DMS153 (cell line): ENCODE data around the gene MCF2L2.
"Not testable (repeated sequence)": the region's sequence is repeated elsewhere in the genome, so short reads cannot be mapped to it uniquely, and the experiment has no call there.

Experiments
- DNase-seq: peaks from one replicate; lab custom pipeline; 2025; lab: John Stamatoyannopoulos, UW

MCF2L2 gene

GRCh38 chr3:183428447-183429211, at the start of gene MCF2L2:
MCF2L2 (minus strand) TSS chr3:183428619; CDS start chr3:183427977, 642 bp downstream.
- DNase-seq, result peak; percentile 52

GRCh38 chr3:183477801-183478456, 49.5 kb upstream of the MCF2L2 start:
- DNase-seq, result peak; percentile 72

- DNase-seq, result not testable (repeated sequence)
Measured at GRCh38 chr3:183475764-183476162, 47.3 kb upstream of the MCF2L2 start.

GRCh38 chr3:183475016-183475763, 46.8 kb upstream of the MCF2L2 start:
- DNase-seq, result no peak

- no peak for DNase-seq
Measured at GRCh38 chr3:183473969-183474368, 45.5 kb upstream of the MCF2L2 start.

- DNase-seq, result no peak
Measured at GRCh38 chr3:183472155-183472554, 43.7 kb upstream of the MCF2L2 start.

GRCh38 chr3:183468424-183468823, 40.0 kb upstream of the MCF2L2 start:
- no peak for DNase-seq

GRCh38 chr3:183466575-183466974, 38.2 kb upstream of the MCF2L2 start:
- DNase-seq, result no peak

- not testable (repeated sequence) for DNase-seq
Measured at GRCh38 chr3:183465710-183466109, 37.3 kb upstream of the MCF2L2 start.

GRCh38 chr3:183464480-183464879, 36.1 kb upstream of the MCF2L2 start:
- no peak for DNase-seq

- DNase-seq, result no peak
Measured at GRCh38 chr3:183460081-183461055, 31.9 kb upstream of the MCF2L2 start.

GRCh38 chr3:183455089-183455488, 26.7 kb upstream of the MCF2L2 start:
- no peak for DNase-seq

- DNase-seq, result no peak
Measured at GRCh38 chr3:183454064-183454463, 25.6 kb upstream of the MCF2L2 start.

GRCh38 chr3:183449791-183450190, 21.4 kb upstream of the MCF2L2 start:
- no peak for DNase-seq

- DNase-seq, result no peak
Measured at GRCh38 chr3:183449391-183449790, 21.0 kb upstream of the MCF2L2 start.

GRCh38 chr3:183448369-183449128, 20.1 kb upstream of the MCF2L2 start:
- DNase-seq, result no peak

- DNase-seq, result peak; percentile 86
Measured at GRCh38 chr3:183447206-183448001, 19.0 kb upstream of the MCF2L2 start.

- DNase-seq, result no peak
Measured at GRCh38 chr3:183446838-183447205, 18.4 kb upstream of the MCF2L2 start.

GRCh38 chr3:183444748-183445147, 16.3 kb upstream of the MCF2L2 start:
- DNase-seq, result no peak
